HG03196 (cell line): ENCODE measurements around the gene ENO1.

Experiments
- ATAC-seq: cut with Tn5 transposase; IDR thresholded peaks from one replicate; pipeline ENCODE4 v1.9.1; 2021; ENCODE audit not compliant: unreplicated experiment

Gene ENO1

DNA sequence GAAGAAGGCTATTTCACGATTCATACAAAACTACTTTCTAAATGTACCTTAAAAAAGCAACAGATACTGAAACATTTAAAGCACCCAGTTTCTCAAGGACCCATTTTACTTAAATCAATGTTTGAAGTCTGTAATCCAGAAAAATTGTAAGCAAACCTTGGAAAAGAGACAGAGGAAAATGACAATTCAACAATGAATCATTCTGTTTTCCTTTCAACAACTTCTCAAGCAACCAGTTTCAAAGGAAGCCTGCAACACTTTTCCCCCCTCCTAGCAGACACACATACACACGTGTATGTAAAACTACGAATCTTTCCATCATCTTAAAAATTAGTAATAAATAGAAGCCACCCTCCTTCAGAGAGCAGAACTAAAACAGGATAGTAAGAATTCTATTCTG, 62.2 kb downstream of the ENO1 start:
- no peak for ATAC-seq

DNA sequence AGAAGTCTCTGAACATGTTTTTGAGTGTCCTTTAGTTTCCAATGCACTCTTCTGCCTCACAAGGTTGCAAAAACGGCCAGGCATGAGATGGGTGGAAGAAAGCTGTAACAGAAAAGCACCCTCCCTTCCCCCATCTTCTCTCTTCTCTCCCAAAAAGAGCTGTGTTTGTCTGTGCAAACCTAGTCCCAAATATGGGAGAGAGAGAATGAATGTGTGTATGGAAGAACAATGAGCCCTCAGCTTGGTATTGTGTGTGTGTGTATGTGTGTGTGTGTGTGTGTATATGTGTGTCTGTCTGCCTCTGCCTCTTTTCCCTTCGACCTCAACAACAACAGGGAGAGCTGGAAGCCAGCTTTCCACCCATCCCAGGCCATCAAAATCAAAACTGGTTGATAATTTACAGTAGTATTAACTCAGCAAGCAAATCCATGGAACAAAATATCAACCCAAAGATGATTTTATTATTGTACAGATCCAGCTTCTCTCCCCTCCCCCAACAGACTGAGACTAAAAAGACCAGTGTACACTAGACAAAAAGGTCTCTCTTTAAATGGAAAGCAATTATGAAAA, 62.8 kb downstream of the ENO1 start:
- no peak for ATAC-seq

DNA sequence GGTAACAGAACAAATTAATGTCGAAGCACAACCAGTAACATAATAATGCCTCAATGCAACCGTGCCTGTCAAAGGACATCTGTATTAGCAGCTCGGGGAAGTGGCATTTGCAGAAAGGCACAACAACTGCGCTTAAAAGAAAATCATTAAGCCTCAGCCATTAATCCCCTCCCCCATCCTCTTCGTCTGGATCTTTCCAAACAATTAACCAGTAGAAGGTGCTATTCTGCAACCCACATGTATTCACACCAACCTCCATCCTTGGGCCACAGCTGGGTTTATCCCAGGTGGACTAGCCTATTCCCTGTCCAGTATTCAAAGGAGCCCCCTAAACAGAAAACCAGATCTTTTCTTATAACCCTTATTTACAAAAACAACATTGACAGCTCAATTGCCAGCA, 63.6 kb downstream of the ENO1 start:
- no peak for ATAC-seq

DNA sequence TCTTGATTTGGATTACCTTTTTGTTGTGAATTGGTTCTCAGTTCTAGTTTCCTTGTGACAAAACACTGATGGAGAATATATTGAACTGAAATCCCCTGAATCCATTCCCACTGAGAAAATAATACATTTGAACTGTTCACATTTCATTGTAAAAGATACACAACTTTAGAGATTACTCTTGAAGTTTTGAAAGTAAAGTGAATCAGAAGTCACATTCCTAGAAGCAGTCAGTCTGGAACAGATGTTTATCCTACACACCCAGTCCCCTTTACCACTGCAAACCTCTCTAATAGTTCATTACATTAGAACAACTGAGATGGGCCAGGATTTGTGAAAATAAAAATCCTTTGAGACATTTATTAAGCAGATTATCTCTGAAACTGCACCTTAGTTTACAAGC, 64.5 kb downstream of the ENO1 start:
- ATAC-seq, result no peak

DNA sequence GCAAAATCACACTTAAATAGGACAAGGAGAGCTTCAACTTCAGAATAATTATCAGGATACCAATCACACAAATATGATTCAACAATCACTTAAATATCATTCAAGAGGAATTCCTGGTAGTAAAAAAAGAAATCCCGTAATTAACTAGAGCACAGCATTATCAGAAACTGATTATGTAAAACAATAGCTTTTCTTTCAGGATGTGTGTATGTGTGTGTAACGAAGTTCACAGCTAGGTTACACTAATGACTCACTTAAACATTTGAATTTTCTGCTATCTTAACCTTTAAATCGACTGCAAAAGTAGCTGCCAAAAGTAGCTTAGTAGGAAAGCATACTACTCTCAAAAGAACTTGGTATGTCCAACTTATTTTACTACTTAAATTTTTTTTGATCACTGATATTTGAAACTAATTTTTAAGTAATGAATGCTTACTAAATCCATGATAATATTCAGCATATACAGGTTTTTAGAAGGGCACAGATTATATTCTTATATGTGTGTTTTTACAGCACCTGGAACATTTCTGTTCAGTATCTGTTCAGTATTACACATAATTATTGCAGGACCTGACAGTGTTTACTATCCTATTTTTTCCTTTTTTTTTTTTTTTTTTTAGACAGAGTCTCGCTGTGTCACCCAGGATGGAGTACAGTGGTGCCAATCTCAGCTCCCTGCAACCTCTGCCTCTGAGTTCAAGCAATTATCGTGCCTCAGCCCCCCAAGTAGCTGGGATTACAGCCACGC, 65.3 kb downstream of the ENO1 start:
- no peak for ATAC-seq

DNA sequence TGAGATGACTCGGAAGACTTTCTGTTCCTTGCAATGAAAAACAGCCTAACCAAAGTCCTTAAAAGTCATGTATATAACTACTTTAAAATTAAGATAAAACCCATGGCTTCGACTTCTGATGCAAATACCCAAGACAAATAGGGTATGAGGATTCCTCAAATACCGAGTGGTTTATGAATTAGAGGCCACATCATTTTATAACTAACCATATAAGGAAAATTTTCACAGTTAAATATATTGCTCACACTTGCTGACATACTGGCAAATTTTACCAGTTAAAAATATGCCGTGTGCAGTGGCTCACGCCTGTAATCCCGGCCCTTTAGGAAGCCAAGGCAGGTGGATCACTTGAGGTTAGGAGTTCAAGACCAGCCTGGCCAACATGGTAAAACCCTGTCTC, 66.4 kb downstream of the ENO1 start:
- ATAC-seq, result no peak
